B cell (primary cell): ENCODE data around the gene SPIRE1. TPM values are rescaled to one million over a fixed set of nuclear protein-coding genes. Genes with fewer than 3 reads are reported as not detected.

Source experiments
- ATAC-seq: fragments of 200-7000 bp; cut with Tn5 transposase; one replicate; pipeline ENCODE4 v1.10.0; 2021; ENCODE audit warnings: low read depth, mild to moderate bottlenecking, moderate number of reproducible peaks, moderate library complexity
- CTCF ChIA-PET: fragments of 350-600 bp; sonication (Branson Sonifier 250); formaldehyde crosslinking; loops from one replicate; lab custom pipeline; 2021; ENCODE audit warnings: antibody characterized with exemption, inconsistent platforms; lab: Charles Lee
- POLR2A ChIA-PET: fragments of 350-600 bp; sonication (Branson Sonifier 250); formaldehyde crosslinking; loops from one replicate; lab custom pipeline; 2021; ENCODE audit warnings: antibody characterized with exemption; lab: Charles Lee
- DNase-seq: peaks from one replicate; pipeline ENCODE4 v3.0.0; 2013
- H2AFZ ChIP-seq: 2 replicates; pipeline ENCODE4 v1.6.1; 2012; ENCODE audit warnings: mild to moderate bottlenecking, low read depth, low read length; ENCODE audit not compliant: insufficient read depth, poor library complexity, severe bottlenecking
- H3K27ac ChIP-seq, 2 donors: 1 replicate in 1 of 2; 2 replicates in 1 of 2; pipeline ENCODE4 v1.5.1; 2012 to 2013; ENCODE audit warnings: low read length in 2 of 2, mild to moderate bottlenecking in 2 of 2, moderate library complexity in 1 of 2
- H3K27me3 ChIP-seq, 4 experiments: fragments of 200-600 bp in 1 of 4; sonication (generic) in 1 of 4; replicated peaks in 1 of 4; 1 replicate in 2 of 4; 2 replicates in 2 of 4; pipeline versions ENCODE4 v1.6.1 to v1.7.0; 2013 to 2016; ENCODE audit warnings: low read length in 3 of 4, mild to moderate bottlenecking in 2 of 4, mixed read lengths in 1 of 4, moderate library complexity in 1 of 4; ENCODE audit not compliant: insufficient read depth in 4 of 4, control insufficient read depth in 3 of 4; ENCODE audit errors: control extremely low read depth in 1 of 4
- H3K36me3 ChIP-seq, 2 experiments: replicated peaks in 1 of 2; 1 replicate in 1 of 2; 2 replicates in 1 of 2; pipeline versions ENCODE4 v1.6.1 to v1.7.1; 2013; ENCODE audit warnings: low read length in 1 of 2; ENCODE audit not compliant: insufficient read depth in 2 of 2, control insufficient read depth in 1 of 2; ENCODE audit errors: control extremely low read depth in 1 of 2, extremely low read depth in 1 of 2
- H3K4me1 ChIP-seq, 2 donors: fragments of 200-600 bp in 1 of 2; sonication (generic) in 1 of 2; 1 replicate in 1 of 2; 2 replicates in 1 of 2; pipeline versions ENCODE4 v1.5.1 to v1.6.1; 2013 to 2017; ENCODE audit warnings: low read length in 2 of 2; ENCODE audit not compliant: control insufficient read depth in 2 of 2, insufficient read depth in 2 of 2
- H3K4me2 ChIP-seq: replicated peaks from 2 replicates; pipeline ENCODE3; 2012; ENCODE audit warnings: mild to moderate bottlenecking, low read depth, low read length; ENCODE audit not compliant: poor library complexity, severe bottlenecking
- H3K4me3 ChIP-seq, 5 experiments: fragments of 200-600 bp in 1 of 5; sonication (generic) in 1 of 5; 1 replicate in 3 of 5; 2 replicates in 2 of 5; pipeline versions ENCODE4 v1.5.1 to v1.7.0; 2011 to 2016; ENCODE audit warnings: low read length in 4 of 5, mild to moderate bottlenecking in 4 of 5, low read depth in 2 of 5, control low read depth in 1 of 5, moderate library complexity in 1 of 5; ENCODE audit not compliant: insufficient read depth in 1 of 5; ENCODE audit errors: control extremely low read depth in 1 of 5, extremely low read depth in 1 of 5
- H3K79me2 ChIP-seq: fragments of 200-600 bp; sonication (generic); one replicate; pipeline ENCODE4 v1.6.0; 2016; ENCODE audit warnings: low read length; ENCODE audit not compliant: control insufficient read depth, insufficient read depth
- H3K9ac ChIP-seq: fragments of 200-600 bp; sonication (generic); 2 replicates; pipeline ENCODE4 v1.6.1; 2017; ENCODE audit warnings: mild to moderate bottlenecking, low read length, moderate library complexity
- H3K9me3 ChIP-seq, 3 donors: one replicate each; pipeline versions ENCODE4 v1.6.1 to v1.7.1; 2013; ENCODE audit warnings: low read length in 2 of 3; ENCODE audit not compliant: control insufficient read depth in 2 of 3, insufficient read depth in 1 of 3; ENCODE audit errors: control extremely low read depth in 1 of 3
- H4K20me1 ChIP-seq: 2 replicates; pipeline ENCODE4 v1.6.0; 2012; ENCODE audit warnings: mild to moderate bottlenecking, low read length; ENCODE audit not compliant: insufficient read depth, control insufficient read depth, poor library complexity, severe bottlenecking
- H3K27ac Mint-ChIP-seq: one replicate; pipeline ENCODE4 v1.8.0; 2021; ENCODE audit warnings: mixed read lengths
- H3K27me3 Mint-ChIP-seq: one replicate; pipeline ENCODE4 v1.8.0; 2021; ENCODE audit warnings: mixed read lengths
- H3K4me1 Mint-ChIP-seq: one replicate; pipeline ENCODE4 v1.8.0; 2021; ENCODE audit warnings: mixed read lengths
- H3K4me3 Mint-ChIP-seq: one replicate; pipeline ENCODE4 v1.8.0; 2021; ENCODE audit warnings: mixed read lengths
- H3K9me3 Mint-ChIP-seq: one replicate; pipeline ENCODE4 v1.8.0; 2022; ENCODE audit warnings: mixed read lengths; ENCODE audit not compliant: insufficient read depth
- CTCF ChIP-seq: fragments of 200-600 bp; IDR thresholded peaks from one replicate; pipeline ENCODE4 v1.8.0; 2022; ENCODE audit warnings: antibody characterized with exemption, mild to moderate bottlenecking
- EZH2 ChIP-seq: IDR thresholded peaks from 2 replicates; pipeline ENCODE4 v1.6.1; 2012; ENCODE audit warnings: borderline replicate concordance, low read depth, mild to moderate bottlenecking, moderate library complexity, low read length; ENCODE audit not compliant: insufficient read depth, poor library complexity, severe bottlenecking
- WGBS: methylation state at CpG from one replicate; pipeline ENCODE4 v1.1.5; 2013; ENCODE audit warnings: missing lambda C conversion rate; ENCODE audit not compliant: insufficient coverage; 5-methylcytosine and 5-hydroxymethylcytosine counted together
- intact Hi-C: fragments of 100-400 bp; cut with micrococcal nuclease; formaldehyde crosslinking; loops from one replicate; pipeline ENCODE4 v1.10.0; 2022
- polyA plus RNA-seq: library from polyadenylated mRNA; depleted of rRNA; stranded (reverse); fragments of >200 nt; gene quantifications from 2 replicates; pipeline ENCODE4 v1.2.3, GENCODE V29; 2012
- total RNA-seq, 2 donors: library from RNA; stranded (reverse); fragments of 120-200 nt in 1 of 2; gene quantifications; 1 replicate in 1 of 2; 2 replicates in 1 of 2; pipeline versions ENCODE4 v1.2.3 to v1.2.4, GENCODE V29; 2013 to 2022

SPIRE1 gene
- total and polyA plus RNA-seq, 2 donors (not counting 1 experiment from before 2014, with no cell fraction given) = 0.22 to 4.0 TPM

GRCh38 chr18:12430137-12430990, 227.5 kb downstream of the SPIRE1 start:
- Histone ChIP-seq H4K20me1 (no peaks in the 10 kb centered on the region), H3K9ac (no peak overlapping the region), H3K4me2 (no peak overlapping the region), H3K27ac (no peak overlapping the region), H2AFZ (no peak overlapping the region), H3K4me1 (no peaks in the 10 kb centered on the region), H3K27me3 (no peaks in the 10 kb centered on the region), H3K4me3 (no peak overlapping the region), H3K36me3 (no peaks in the 10 kb centered on the region), H3K79me2 (no peaks in the 10 kb centered on the region), H3K9me3 (peaks cover 0 to 7% (median 0%) of the 10 kb centered on the region in 3 donors)
- H3K4me1 Mint-ChIP-seq = no peaks in the 10 kb centered on the region
- ATAC-seq (no peak), DNase-seq (no peak)
- no peaks in the 10 kb centered on the region for H3K27me3 Mint-ChIP-seq
- 92% methylated on average over 8 of the region's 8 CpGs for WGBS
- no peak overlapping the region for H3K4me3 Mint-ChIP-seq
- TF ChIP-seq CTCF = no peak
- no peak for TF ChIP-seq EZH2
- intact Hi-C loops = no loop called here
- CTCF ChIA-PET = no interaction called here
- H3K27ac Mint-ChIP-seq = no peak overlapping the region
- POLR2A ChIA-PET = no interaction called here
- no peaks in the 10 kb centered on the region for H3K9me3 Mint-ChIP-seq

GRCh38 chr18:12429556-12429955, 228.4 kb downstream of the SPIRE1 start:
- H3K4me1 Mint-ChIP-seq = no peaks in the 10 kb centered on the region
- Histone ChIP-seq H2AFZ (no peak overlapping the region), H3K9me3 (peaks cover 0 to 7% (median 0%) of the 10 kb centered on the region in 3 donors), H3K4me3 (no peak overlapping the region), H3K36me3 (no peaks in the 10 kb centered on the region), H3K27ac (no peak overlapping the region), H3K4me2 (no peak overlapping the region), H4K20me1 (no peaks in the 10 kb centered on the region), H3K9ac (no peak overlapping the region), H3K27me3 (no peaks in the 10 kb centered on the region), H3K79me2 (no peaks in the 10 kb centered on the region), H3K4me1 (no peaks in the 10 kb centered on the region)
- no peaks in the 10 kb centered on the region for H3K27me3 Mint-ChIP-seq
- H3K27ac Mint-ChIP-seq = no peak overlapping the region
- ChIA-PET CTCF (no interaction called here), POLR2A (no interaction called here)
- intact Hi-C loops = no loop called here
- 95% methylated on average over 16 of the region's 16 CpGs for WGBS
- H3K4me3 Mint-ChIP-seq = no peak overlapping the region
- H3K9me3 Mint-ChIP-seq = no peaks in the 10 kb centered on the region
- no peak for TF ChIP-seq EZH2
- no peak for TF ChIP-seq CTCF
- ATAC-seq = no peak
- no peak for DNase-seq
